Skeletal muscle satellite cell (primary cell): ENCODE results near the gene CACNA1D.

Experiments used
- H3K27me3 ChIP-seq: 2 replicates; pipeline ENCODE4 v1.7.0; 2013; ENCODE audit warnings: low read length; ENCODE audit not compliant: control insufficient read depth, insufficient read depth
- H3K36me3 ChIP-seq: 2 replicates; pipeline ENCODE4 v1.7.0; 2013; ENCODE audit warnings: mild to moderate bottlenecking, control low read depth, low read length; ENCODE audit not compliant: insufficient read depth
- H3K4me1 ChIP-seq: 2 replicates; pipeline ENCODE4 v1.7.0; 2013; ENCODE audit warnings: low read length; ENCODE audit not compliant: control insufficient read depth, insufficient read depth
- H3K4me2 ChIP-seq: 2 replicates; pipeline ENCODE4 v1.7.0; 2013; ENCODE audit warnings: mild to moderate bottlenecking, low read length
- H3K4me3 ChIP-seq: 2 replicates; pipeline ENCODE4 v1.7.0; 2013; ENCODE audit warnings: low read length
- H3K9ac ChIP-seq: 2 replicates; pipeline ENCODE4 v1.7.0; 2013; ENCODE audit warnings: mild to moderate bottlenecking, low read depth, low read length, moderate library complexity
- H3K9me3 ChIP-seq: replicated peaks from 2 replicates; pipeline ENCODE4 v1.7.0; 2013; ENCODE audit warnings: mild to moderate bottlenecking, control low read depth, low read length

CACNA1D gene

GRCh38 chr3:53483821-53484220 is 10.6 kb upstream of the CACNA1D start:
- H3K4me1 ChIP-seq = no peaks in the 10 kb centered on the region
- no peak overlapping the region for H3K4me2 ChIP-seq
- H3K27me3 ChIP-seq = peaks cover 16% of the 10 kb centered on the region
- H3K36me3 ChIP-seq = no peaks in the 10 kb centered on the region
- no peaks in the 10 kb centered on the region for H3K9me3 ChIP-seq
- no peak overlapping the region for H3K4me3 ChIP-seq
- H3K9ac ChIP-seq = no peak overlapping the region

GRCh38 chr3:53484984-53485383 is 9.4 kb upstream of the CACNA1D start:
- Histone ChIP-seq H3K4me3 (no peak overlapping the region), H3K27me3 (peaks cover 17% of the 10 kb centered on the region), H3K36me3 (no peaks in the 10 kb centered on the region), H3K9ac (no peak overlapping the region), H3K9me3 (no peaks in the 10 kb centered on the region), H3K4me2 (no peak overlapping the region), H3K4me1 (no peaks in the 10 kb centered on the region)

GRCh38 chr3:53485675-53486403 is 8.6 kb upstream of the CACNA1D start:
- H3K9ac ChIP-seq = no peak overlapping the region
- no peaks in the 10 kb centered on the region for H3K4me1 ChIP-seq
- H3K36me3 ChIP-seq = no peaks in the 10 kb centered on the region
- H3K9me3 ChIP-seq = no peaks in the 10 kb centered on the region
- H3K27me3 ChIP-seq = peaks cover 21% of the 10 kb centered on the region
- H3K4me3 ChIP-seq = no peak overlapping the region
- H3K4me2 ChIP-seq = no peak overlapping the region

- Histone ChIP-seq H3K4me3 (no peak overlapping the region), H3K4me2 (no peak overlapping the region), H3K27me3 (peaks cover 23% of the 10 kb centered on the region), H3K9ac (no peak overlapping the region), H3K9me3 (no peaks in the 10 kb centered on the region), H3K4me1 (no peaks in the 10 kb centered on the region), H3K36me3 (no peaks in the 10 kb centered on the region)
Observed at GRCh38 chr3:53486961-53487654, 7.3 kb upstream of the CACNA1D start.

- Histone ChIP-seq H3K9me3 (no peaks in the 10 kb centered on the region), H3K27me3 (peaks cover 43% of the 10 kb centered on the region), H3K9ac (no peak overlapping the region)
Observed at GRCh38 chr3:53489386-53489785, 5.0 kb upstream of the CACNA1D start.

GRCh38 chr3:53489787-53490458 is 4.5 kb upstream of the CACNA1D start:
- Histone ChIP-seq H3K36me3 (no peaks in the 10 kb centered on the region), H3K27me3 (peaks cover 43% of the 10 kb centered on the region), H3K9ac (no peak overlapping the region), H3K9me3 (no peaks in the 10 kb centered on the region), H3K4me3 (no peak overlapping the region), H3K4me1 (no peaks in the 10 kb centered on the region), H3K4me2 (no peak overlapping the region)

More at GRCh38 chr3:53489386-53489785, 5.0 kb upstream of the CACNA1D start:
- no peak overlapping the region for H3K4me3 ChIP-seq
- H3K4me2 ChIP-seq = no peak overlapping the region
- no peaks in the 10 kb centered on the region for H3K36me3 ChIP-seq
- no peaks in the 10 kb centered on the region for H3K4me1 ChIP-seq

GRCh38 chr3:53490459-53490968 is 3.9 kb upstream of the CACNA1D start:
- no peak overlapping the region for H3K4me3 ChIP-seq
- H3K9ac ChIP-seq = no peak overlapping the region
- H3K36me3 ChIP-seq = no peaks in the 10 kb centered on the region
- H3K4me1 ChIP-seq = peaks cover 6% of the 10 kb centered on the region
- H3K27me3 ChIP-seq = peaks cover 49% of the 10 kb centered on the region
- H3K4me2 ChIP-seq = no peak overlapping the region
- H3K9me3 ChIP-seq = no peaks in the 10 kb centered on the region

- Histone ChIP-seq H3K4me1 (peaks cover 6% of the 10 kb centered on the region), H3K4me2 (no peak overlapping the region), H3K27me3 (peaks cover 57% of the 10 kb centered on the region), H3K4me3 (no peak overlapping the region), H3K9ac (no peak overlapping the region), H3K36me3 (no peaks in the 10 kb centered on the region), H3K9me3 (no peaks in the 10 kb centered on the region)
Observed at GRCh38 chr3:53491276-53491675, 3.1 kb upstream of the CACNA1D start.

GRCh38 chr3:53493595-53493962 is 832 bp upstream of the CACNA1D start:
- Histone ChIP-seq H3K27me3 (peaks cover 69% of the 10 kb centered on the region), H3K4me3 (no peak overlapping the region), H3K4me2 (no peak overlapping the region), H3K9me3 (no peaks in the 10 kb centered on the region), H3K9ac (no peak overlapping the region), H3K36me3 (no peaks in the 10 kb centered on the region), H3K4me1 (peaks cover 6% of the 10 kb centered on the region)

- H3K9ac ChIP-seq = no peak overlapping the region
- no peaks in the 10 kb centered on the region for H3K9me3 ChIP-seq
- H3K4me3 ChIP-seq = peak overlapping the region; percentile 49
- H3K4me1 ChIP-seq = peaks cover 6% of the 10 kb centered on the region
- H3K27me3 ChIP-seq = peaks cover 74% of the 10 kb centered on the region
- no peaks in the 10 kb centered on the region for H3K36me3 ChIP-seq
- peak overlapping the region; percentile 58 for H3K4me2 ChIP-seq
Observed at GRCh38 chr3:53495146-53495519, 722 bp downstream of the CACNA1D start.

GRCh38 chr3:53495520-53496391 is 1.3 kb downstream of the CACNA1D start:
- no peaks in the 10 kb centered on the region for H3K36me3 ChIP-seq
- H3K9me3 ChIP-seq = no peaks in the 10 kb centered on the region
- H3K9ac ChIP-seq = no peak overlapping the region
- peaks cover 73% of the 10 kb centered on the region for H3K27me3 ChIP-seq
- peak overlapping the region; percentile 58 for H3K4me2 ChIP-seq
- H3K4me1 ChIP-seq = peaks cover 6% of the 10 kb centered on the region
- peak overlapping the region; percentile 49 for H3K4me3 ChIP-seq
